Astrocyte of the cerebellum (primary cell): ENCODE measurements around the gene BMAL1.

Experiments
- DNase-seq: peaks from one replicate; pipeline ENCODE4 v3.0.0-alpha.2; 2011; ENCODE audit warnings: low read depth
- H3K4me3 ChIP-seq: 2 replicates; pipeline ENCODE4 v1.5.1; 2011; ENCODE audit warnings: mild to moderate bottlenecking, low read depth, low read length, moderate library complexity
- in situ Hi-C: cut with HindIII; loops from 2 replicates; pipeline ENCODE4 v1.10.0; 2017; ENCODE audit warnings: low sequenced_read_pairs
- TF ChIP-seq, protein P1 (sequence below): IDR thresholded peaks from 2 replicates; pipeline ENCODE4 v1.5.1; 2012; ENCODE audit warnings: low read length, low read depth, moderate library complexity, mild to moderate bottlenecking; ENCODE audit errors: missing control alignments

Gene BMAL1

DNA sequence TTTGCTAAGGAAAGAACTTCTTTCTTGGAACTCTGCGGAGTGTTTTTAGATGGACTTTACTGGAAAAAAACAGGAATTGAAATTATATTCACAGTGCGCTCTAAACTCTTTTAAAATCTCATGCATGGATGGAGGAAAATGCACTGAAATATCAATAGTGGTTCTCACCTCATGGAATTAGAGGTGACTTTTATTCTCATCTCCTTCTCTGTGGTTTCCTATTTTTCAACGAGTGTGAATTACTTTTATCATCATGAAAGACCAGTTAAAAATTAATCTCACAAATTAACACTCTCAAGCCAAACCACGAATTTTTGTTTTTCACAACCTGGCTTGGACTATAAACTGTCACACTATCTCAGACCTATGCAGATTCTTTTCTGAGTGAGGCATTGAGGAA is 16.6 kb downstream of the BMAL1 start:
- no peak for DNase-seq
- H3K4me3 ChIP-seq = no peak overlapping the region
- TF ChIP-seq, protein P1, sequence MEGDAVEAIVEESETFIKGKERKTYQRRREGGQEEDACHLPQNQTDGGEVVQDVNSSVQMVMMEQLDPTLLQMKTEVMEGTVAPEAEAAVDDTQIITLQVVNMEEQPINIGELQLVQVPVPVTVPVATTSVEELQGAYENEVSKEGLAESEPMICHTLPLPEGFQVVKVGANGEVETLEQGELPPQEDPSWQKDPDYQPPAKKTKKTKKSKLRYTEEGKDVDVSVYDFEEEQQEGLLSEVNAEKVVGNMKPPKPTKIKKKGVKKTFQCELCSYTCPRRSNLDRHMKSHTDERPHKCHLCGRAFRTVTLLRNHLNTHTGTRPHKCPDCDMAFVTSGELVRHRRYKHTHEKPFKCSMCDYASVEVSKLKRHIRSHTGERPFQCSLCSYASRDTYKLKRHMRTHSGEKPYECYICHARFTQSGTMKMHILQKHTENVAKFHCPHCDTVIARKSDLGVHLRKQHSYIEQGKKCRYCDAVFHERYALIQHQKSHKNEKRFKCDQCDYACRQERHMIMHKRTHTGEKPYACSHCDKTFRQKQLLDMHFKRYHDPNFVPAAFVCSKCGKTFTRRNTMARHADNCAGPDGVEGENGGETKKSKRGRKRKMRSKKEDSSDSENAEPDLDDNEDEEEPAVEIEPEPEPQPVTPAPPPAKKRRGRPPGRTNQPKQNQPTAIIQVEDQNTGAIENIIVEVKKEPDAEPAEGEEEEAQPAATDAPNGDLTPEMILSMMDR = no peak
- in situ Hi-C loops = no loop called here

DNA sequence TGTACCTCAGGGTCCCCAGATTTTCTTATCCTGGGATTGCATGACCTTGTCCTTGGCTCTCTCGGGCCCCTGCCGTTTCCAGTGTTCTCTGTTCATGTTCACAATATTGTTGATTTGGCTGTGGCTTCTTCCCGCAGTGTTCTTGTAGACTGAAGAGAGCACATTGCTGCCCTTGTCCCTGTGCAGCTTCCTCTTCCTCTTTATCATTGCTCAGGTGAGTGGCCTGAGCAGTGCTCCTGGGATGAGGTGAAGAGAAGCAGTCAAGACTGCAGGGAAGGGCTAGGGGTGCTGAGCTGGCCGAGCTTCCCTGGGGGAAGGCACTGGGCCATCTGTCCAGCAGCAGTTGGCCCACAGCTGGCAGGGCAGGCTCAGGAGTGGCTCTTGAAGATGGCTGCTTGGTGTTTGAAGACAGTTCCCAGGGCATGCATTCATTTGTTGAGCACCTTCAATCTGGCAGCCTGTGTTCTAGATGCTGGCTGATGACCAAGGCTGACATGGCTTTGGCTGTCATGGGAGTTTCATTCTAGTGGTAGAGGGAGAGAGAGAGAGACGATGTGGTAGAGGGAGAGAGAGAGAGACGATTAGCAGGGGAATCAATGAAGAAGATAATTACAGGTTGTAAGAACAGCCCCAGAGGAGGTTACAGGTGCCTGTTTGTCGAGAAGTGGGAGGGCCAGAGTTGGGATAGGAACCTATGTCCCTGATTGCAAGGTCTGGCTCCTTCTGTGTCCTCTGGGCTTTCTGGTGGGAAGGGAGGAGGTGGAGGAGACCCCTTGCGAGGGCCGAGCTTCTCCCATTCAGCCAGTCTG is 17.4 kb downstream of the BMAL1 start:
- no peak for DNase-seq
- H3K4me3 ChIP-seq = no peak overlapping the region
- TF ChIP-seq, protein P1 = no peak
- in situ Hi-C loops = loop anchor here (5.0 kb wide), 1 partner anchor 33 kb away; no protein-coding TSS in a partner anchor

DNA sequence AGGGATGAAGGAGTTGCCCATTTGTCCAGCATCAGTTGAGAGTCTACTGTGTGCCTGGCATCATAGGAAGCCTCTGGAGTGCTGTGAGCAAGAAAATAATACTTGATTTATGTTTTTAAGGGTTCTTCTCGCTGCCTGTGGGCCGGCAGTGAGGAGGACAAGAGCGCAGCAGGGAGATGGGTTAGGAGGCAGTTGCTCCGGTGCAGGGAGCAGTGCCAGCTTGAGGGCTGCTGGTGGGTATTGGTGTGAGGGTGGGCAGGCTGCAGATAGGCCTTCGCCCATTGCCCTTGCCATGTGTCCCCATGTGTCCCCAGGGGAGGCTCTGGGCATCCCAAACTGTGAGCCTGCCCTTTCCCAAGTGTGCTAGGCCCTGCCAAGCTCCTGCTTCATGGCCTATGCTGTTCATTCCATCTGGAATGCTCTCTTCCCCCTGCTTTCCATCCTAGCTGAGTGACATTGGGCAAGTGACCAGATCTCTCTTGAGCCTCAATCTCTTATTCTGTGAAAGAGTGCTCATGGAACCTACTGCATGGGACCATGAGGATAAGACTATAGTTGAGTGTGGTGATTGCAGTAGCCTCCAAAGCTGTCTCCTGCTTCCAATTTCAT is 19.8 kb downstream of the BMAL1 start:
- in situ Hi-C loops = loop anchor here (5.0 kb wide), 1 partner anchor 35 kb away; no protein-coding TSS in a partner anchor
- TF ChIP-seq, protein P1 = no peak
- H3K4me3 ChIP-seq = no peak overlapping the region
- DNase-seq = no peak

DNA sequence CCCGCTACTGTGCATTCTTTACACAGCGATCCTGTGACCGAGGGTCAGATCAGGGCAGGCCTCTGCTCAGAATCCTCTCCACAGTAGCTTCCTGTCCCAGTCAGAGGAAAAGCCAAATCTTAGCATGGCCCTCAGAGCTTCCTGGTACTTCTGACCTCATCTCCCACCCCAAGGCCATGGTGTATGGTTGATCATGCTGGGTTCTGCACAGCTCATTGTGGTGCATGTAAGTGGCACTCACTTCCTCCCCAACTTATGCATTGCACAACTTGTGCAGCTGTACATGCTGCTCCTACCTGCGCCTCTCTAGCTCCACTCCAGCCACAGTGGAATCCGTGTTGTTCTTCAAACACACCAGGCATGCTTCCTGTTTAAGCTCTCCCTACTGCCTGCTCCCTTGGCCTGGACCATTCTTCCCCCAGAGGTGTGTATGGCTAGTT is 20.3 kb downstream of the BMAL1 start:
- TF ChIP-seq, protein P1 = no peak
- no peak overlapping the region for H3K4me3 ChIP-seq
- in situ Hi-C loops = loop anchor here (5.0 kb wide), 1 partner anchor 36 kb away; no protein-coding TSS in a partner anchor
- DNase-seq = no peak

DNA sequence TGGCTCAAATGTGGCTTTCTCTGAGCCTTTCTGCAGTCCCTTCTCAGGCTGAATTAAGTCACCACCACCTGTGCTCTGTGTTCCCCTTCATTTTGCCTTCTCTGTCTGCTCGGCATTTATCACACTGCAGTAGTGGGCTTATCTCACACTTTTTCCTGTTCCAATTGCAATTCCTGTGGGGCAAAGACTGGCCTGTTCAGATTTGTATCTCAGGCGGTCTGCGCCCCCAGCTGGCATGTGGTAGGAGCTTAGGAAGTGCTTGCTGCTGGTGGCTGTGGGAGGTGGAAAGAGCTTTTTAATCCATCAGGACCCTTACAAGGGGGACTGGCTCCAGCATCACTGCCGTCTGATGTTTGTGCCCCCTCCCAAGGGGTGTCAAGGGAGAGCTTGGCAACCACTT is 21.2 kb downstream of the BMAL1 start:
- DNase-seq = no peak
- no peak overlapping the region for H3K4me3 ChIP-seq
- TF ChIP-seq, protein P1 = no peak
- in situ Hi-C loops = loop anchor here (5.0 kb wide), 1 partner anchor 36 kb away; no protein-coding TSS in a partner anchor

DNA sequence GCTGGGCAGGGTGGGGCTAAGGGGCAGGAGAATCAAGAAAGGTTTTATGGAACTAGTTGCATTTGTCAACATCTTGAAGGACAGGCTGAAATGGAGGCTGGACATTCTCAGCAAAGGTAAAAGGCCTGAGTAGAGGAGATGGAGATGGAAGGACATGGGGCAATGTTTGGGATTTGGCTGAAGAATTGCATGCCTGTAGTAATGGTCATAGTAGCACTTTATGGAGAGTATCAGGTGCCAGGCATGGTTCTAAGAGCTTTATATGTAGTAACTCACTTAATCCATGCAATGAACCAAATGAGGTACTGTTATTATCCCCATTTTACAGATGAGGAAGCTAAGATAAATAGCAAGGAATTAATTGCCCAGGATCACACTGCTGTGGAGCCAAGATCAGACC is 23.9 kb downstream of the BMAL1 start:
- DNase-seq = no peak
- TF ChIP-seq, protein P1 = no peak
- in situ Hi-C loops = no loop called here
- no peak overlapping the region for H3K4me3 ChIP-seq
